Epithelial cell of prostate (primary cell): Measurements from ENCODE around the gene NOP14.
"Not testable (repeated sequence)": the region's sequence is repeated elsewhere in the genome, so short reads cannot be mapped to it uniquely, and the experiment has no call there.

Source experiments
- DNase-seq: peaks from one replicate; pipeline ENCODE4 v3.0.0-alpha.2; 2011; ENCODE audit warnings: low read depth, low spot score
- H3K27ac ChIP-seq: fragments of 450-650 bp; 2 replicates; pipeline ENCODE4 v1.5.1; 2017; ENCODE audit warnings: mild to moderate bottlenecking

The NOP14 gene

GRCh38 chr4:2932951-2933565, 30.1 kb downstream of the NOP14 start:
- H3K27ac ChIP-seq, result peak overlapping the region; percentile 100
- DNase-seq, result no peak

GRCh38 chr4:2932321-2932950, 30.8 kb downstream of the NOP14 start:
- no peak for DNase-seq
- H3K27ac ChIP-seq, result peak overlapping the region; percentile 100

GRCh38 chr4:2931512-2932301, 31.5 kb downstream of the NOP14 start:
- DNase-seq, result no peak
- H3K27ac ChIP-seq, result peak overlapping the region; percentile 44

DNA sequence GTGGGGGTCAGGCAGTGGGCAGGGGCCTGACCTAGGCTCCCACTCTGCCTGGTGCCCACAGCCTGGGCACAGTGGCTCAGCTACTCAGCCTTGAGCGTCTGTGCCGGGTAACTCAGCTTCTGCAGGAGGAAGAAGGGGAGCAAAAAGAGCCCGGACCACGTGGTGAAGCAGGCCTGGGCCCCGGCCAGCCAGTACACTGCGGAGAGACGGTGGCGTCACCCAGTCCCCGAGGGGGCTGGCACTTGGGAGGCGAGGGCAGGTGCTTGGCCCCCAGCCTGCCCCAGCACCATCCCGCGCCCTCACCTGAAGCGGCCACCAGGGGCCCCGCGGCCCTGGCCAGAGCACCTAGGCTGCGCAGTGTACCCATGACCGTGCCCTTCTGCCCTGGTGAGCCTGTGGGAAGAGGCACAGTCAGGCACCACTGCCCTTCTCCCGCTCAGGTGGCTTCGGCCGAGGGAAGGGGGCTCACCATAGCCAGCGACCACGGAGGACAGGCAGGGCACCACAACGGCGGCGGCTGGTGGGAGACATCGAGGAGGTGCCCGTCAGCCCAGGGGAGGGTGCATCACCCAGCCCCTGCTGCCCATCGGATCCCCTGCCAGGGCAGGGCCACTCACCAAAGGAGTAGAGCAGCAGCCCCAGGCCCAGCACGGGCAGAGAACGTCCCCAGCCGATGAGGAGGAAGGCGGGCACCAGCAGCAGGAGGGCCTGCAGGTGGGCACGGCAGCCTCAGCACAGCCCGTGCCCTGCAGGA, 32.3 kb downstream of the NOP14 start:
- H3K27ac ChIP-seq, result peak overlapping the region; percentile 44
- no peak for DNase-seq

DNA sequence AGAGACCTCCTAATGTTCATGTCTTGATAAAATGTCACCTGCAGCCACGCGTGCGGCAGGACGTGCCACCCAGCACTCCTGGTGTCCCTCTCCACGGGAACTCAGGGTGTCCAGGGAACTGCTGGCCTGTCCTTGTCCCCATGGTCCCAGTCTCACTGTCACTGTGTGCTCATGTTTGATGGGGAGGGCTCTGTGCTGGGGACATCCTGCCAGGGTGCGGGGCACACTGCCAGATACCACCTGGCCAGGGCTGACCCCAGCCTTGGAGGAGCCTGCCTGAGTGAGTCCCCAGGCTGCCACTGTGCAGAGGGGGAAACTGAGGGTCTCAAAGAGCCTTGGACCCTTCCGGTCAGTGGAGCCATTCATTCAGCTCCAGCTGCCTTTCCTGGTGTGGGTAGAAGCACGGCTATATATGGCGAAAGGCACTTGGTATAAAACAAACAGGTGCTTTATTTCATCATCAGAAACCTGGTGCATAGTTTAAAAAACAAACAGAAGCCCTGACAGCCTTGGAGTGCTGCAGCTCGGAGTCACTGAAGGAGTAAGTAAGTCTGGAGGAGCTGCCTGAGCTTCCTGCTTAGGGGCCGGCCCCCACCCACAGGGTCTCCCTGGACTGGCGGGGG, 33.0 kb downstream of the NOP14 start:
- no peak for DNase-seq
- H3K27ac ChIP-seq, result peak overlapping the region; percentile 44

- no peak overlapping the region for H3K27ac ChIP-seq
- no peak for DNase-seq
These were observed 33.7 kb downstream of the NOP14 start for GRCh38 chr4:2929469-2929868.

DNA sequence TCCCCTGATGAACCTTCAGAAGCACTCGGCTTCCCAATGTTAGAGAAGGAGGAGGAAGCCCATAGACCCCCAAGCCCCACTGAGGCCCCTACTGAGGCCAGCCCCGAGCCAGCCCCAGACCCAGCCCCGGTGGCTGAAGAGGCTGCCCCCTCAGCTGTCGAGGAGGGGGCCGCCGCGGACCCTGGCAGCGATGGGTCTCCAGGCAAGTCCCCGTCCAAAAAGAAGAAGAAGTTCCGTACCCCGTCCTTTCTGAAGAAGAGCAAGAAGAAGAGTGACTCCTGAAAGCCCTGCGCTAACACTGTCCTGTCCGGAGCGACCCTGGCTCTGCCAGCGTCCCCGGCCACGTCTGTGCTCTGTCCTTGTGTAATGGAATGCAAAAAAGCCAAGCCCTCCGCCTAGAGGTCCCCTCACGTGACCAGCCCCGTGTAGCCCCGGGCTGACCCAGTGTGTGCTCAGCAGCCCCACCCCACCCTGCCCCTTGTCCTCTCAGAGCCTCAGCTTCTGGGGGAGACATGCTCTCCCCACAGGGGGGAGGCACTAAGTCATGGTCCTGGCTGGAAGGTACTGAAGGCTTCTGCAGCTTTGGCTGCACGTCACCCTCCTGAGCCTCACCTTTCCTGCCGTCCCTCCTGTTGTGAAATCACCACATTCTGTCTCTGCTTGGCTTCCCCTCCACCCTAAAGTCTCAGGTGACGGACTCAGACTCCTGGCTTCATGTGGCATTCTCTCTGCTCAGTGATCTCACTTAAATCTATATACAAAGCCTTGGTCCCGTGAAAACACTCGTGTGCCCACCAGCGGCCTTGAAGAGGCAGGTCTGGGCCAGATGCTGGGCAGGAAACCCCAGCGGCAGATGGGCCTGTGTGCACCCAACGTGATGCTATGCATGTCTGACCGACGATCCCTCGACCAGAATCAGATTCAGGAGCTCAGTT, 34.7 kb downstream of the NOP14 start:
- no peak for DNase-seq
- H3K27ac ChIP-seq, result no peak overlapping the region

- DNase-seq, result no peak
- H3K27ac ChIP-seq, result no peak overlapping the region
These were observed 35.5 kb downstream of the NOP14 start for GRCh38 chr4:2927696-2928075.

DNA sequence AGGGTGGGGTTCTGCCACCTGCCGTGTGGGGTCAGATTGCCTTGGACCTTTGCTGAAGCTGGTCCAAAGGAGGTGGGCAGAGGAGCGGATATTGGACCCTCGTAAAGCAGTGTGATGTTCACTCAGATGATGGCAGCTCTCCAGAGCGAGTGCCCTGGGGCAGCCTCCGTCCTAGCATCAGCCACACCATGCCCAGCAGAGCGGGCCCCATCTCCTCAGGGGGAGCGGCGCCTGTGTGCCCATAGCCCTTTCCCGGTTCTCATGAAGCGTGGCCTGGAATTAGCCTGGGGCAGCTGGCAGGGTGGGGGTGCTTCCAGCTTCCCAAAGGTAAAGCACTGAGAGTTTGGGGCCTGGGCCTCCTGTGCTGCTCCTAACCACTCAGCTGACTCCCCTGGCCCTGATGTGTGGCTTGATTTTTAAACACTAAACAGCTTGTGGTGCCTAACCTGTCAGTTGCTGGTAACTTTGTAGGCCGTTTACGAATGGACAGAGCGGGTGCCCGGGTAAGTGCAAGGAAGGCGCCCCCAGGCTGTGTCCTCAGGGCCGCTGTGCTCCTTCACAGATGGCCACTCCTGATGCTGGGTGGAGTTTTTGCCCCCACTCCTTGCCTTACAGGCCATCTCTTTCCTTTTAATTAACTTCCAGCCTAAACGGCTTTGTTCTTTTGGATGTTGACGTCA, 36.0 kb downstream of the NOP14 start:
- H3K27ac ChIP-seq, result no peak overlapping the region
- DNase-seq, result no peak

DNA sequence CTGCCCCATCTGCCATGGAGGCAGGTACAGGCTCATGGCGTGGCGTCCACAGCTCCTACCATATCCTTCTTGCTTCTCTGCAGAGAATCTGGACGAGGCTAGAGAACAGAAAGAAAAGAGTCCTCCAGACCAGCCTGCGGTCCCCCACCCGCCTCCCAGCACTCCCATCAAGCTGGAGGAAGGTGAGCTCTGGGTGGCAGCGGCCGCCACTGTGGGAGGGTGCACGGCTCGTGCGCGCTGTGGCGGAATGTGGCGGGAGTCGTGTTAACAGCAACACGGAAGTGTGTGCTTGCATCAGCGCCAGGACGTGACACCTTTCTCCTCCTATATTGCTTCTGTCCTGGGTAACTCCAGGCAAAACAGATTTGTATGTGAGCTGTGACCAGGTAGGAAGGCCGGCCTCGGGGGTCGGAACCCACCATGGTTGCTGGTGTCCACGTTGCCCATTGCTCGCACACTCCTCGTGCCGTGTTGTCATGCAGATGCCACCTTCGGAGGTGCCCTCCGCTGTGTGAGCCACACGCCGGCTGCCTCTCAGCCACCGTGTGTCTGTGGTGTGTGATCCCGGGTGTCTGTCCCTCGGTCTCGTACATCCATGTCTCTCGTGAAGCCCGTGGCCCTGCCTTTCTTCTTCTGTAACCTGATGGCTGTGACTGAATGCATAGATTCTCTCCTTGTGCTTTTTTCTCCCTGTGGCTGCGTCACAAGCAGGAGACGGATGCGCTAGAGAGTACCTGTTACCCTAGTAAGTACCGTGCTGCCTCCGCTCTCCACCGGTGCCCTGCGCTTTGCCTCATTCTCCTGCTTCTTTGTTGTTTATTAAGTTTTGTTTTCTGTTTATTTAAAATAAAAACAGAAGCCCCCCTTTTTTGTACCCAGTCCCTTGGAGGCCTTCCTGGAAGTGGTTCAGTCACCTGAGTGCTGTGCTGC, 37.0 kb downstream of the NOP14 start:
- DNase-seq, result no peak
- H3K27ac ChIP-seq, result no peak overlapping the region

DNA sequence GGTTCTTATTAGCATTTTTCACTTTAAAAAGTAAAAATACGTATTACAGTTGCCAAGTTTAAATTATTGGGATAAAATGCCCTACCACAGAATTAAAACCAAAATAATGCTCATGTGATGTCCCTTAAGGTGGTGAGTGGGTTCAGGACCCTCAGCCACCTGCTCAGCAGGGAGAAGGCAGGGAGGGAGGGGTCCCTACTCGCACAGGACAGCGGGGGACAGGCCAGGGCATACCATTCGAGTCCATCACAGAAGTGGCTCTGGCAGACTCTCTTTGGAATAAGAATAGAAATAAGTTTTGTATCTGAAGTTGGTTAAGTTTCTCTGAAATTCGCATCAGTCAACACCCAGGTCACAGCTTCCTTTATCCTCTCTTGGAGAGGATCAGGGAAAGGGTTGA, 37.7 kb downstream of the NOP14 start:
- DNase-seq, result no peak
- H3K27ac ChIP-seq, result no peak overlapping the region

DNA sequence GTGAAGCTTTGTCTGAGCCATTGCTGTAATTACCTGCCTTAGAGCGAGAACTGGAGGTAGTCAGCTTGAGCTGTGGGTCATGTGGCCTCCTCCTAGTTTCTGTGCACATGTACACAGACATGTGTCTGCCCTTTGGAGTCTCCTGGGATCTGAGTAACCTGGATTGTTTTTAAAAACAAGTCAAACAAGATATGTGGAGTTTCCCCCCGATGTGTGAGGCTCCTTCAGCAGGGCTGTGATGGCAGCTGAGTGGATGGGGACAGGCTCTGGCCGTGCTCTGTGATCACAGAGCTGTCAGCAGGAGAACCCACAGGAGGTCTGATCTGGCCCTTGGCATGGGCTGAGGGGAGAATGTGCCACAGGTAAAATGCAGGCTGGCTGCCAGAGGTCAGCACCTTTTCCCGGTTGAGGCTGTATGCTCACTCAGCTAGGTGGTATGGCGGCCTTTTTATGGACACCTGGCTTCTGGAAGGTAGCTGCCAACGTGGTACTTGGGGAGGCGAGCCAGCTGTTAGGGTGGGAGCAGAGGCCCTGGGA, 38.4 kb downstream of the NOP14 start:
- H3K27ac ChIP-seq, result no peak overlapping the region
- DNase-seq, result no peak

DNA sequence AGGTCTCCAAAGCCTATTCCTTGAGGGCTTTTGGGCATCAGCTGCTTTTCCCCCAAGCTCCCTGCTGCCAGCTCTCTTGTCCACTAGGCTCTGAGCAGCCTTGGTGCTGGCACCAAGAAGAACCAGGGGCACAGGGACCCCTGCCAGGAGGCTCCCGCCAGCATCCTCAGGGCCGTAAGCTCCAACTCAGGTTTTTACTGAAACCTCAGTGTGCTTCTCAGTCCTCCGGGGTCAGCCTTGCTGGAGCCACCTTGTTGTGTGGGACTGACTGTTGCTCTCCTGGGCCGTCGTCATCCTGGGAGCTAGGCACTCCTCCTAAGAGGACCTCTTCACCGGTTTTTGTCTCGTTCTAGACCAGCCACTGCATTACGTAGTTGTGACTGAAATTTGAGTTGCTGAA, 38.9 kb downstream of the NOP14 start:
- no peak for DNase-seq
- peak overlapping the region; percentile 0 for H3K27ac ChIP-seq

DNA sequence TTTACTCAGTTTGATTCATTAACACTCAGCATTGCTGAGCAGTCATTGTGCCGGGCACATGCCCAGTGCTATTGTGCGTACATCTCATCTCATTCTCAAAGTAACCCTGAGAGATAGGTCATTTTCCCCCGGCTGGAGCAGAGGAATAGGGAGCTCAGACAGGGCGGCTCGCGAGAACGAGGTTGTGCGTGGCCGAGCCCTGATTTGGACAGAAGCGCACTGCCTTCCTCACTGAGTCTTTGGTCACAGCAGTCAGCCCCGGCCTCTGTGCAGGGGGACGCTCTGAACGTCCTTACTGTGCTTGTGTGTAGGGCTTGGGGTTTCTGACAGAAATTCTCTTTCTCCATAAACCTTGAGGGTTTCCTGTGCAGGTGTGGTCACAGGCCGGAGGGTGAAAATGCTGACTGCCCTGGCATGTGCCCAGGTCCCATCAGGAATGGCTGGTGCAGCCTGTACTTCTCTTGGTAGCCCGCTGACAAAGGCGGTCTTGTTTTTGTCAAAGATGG, 39.5 kb downstream of the NOP14 start:
- peak overlapping the region; percentile 63 for H3K27ac ChIP-seq
- no peak for DNase-seq

- no peak for DNase-seq
- H3K27ac ChIP-seq, result peak overlapping the region; percentile 63
These were observed 40.1 kb downstream of the NOP14 start for GRCh38 chr4:2923141-2923551.

DNA sequence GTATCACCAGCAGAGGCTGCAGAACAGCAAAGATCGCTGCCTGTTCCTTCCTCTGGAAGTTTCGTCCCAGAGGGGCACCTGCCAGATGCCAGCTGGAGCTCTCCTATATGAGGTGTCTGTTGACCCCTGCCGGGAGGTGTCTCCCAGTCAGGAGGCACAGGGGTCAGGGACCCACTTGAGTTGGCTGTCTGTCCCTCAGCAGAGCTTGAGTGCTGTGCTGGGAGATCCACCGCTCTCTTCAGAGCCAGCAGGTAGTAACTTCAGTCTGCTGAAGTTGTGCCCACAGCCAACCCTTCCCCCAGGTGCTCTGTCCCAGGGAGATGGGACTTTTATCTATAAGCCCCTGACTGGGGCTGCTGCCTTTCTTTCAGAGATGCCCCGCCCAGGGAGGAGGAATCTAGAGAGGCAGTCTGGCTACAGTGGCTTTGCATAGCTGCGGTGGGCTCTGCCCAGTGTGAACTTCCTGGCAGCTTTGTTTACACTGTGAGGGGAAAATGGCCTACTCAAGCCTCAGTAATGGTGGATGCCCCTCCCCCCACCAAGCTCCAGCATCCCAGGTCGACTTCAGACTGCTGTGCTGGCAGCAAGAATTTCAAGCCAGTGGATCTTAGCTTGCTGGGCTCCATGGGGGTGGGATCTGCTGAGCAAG, 40.6 kb downstream of the NOP14 start:
- not testable (repeated sequence) for DNase-seq

DNA sequence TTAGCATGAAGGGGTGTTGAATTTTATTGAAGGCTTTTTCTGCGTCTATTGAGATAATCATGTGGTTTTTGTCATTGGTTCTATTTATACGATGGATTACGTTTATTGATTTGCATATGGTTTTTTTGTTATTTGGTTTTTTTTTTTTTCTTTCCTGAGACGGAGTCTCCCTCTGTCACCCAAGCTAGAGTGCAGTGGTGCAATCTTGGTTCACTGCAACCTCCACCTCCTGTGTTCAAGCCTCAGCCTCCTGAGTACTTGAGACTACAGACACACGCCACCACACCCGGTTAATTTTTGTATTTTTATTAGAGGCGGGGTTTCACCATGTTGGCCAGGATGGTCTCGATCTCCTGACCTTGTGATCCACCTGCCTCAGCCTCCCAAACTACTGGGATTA, 44.5 kb downstream of the NOP14 start:
- not testable (repeated sequence) for DNase-seq, H3K27ac ChIP-seq

More for the DNA sequence above, 40.6 kb downstream of the NOP14 start:
- H3K27ac ChIP-seq, result peak overlapping the region; percentile 63
